Effector memory CD8-positive, alpha-beta T cell (primary cell): Measurements from ENCODE around the gene NEU4.

Source experiments
- ATAC-seq: fragments of 150-1000 bp; cut with Tn5 transposase; replicated peaks from 2 replicates; pipeline ENCODE4 v1.10.0; 2021; ENCODE audit warnings: mild to moderate bottlenecking, moderate library complexity
- DNase-seq, 3 experiments: peaks; one replicate each; pipeline ENCODE4 v3.0.0; 2021
- H3K27ac Mint-ChIP-seq, 2 donors: one replicate each; pipeline ENCODE4 v1.8.0; 2022; ENCODE audit warnings: mild to moderate bottlenecking in 2 of 2, mixed read lengths in 2 of 2, moderate library complexity in 2 of 2
- H3K27me3 Mint-ChIP-seq, 2 donors: one replicate each; pipeline ENCODE4 v1.8.0; 2022; ENCODE audit warnings: mixed read lengths in 2 of 2
- H3K36me3 Mint-ChIP-seq: one replicate; pipeline ENCODE4 v1.8.0; 2022; ENCODE audit warnings: mild to moderate bottlenecking, moderate library complexity, mixed read lengths; ENCODE audit not compliant: insufficient read depth
- H3K4me1 Mint-ChIP-seq, 2 donors: one replicate each; pipeline ENCODE4 v1.8.0; 2022; ENCODE audit warnings: low read depth in 2 of 2, mixed read lengths in 2 of 2
- H3K4me3 Mint-ChIP-seq, 2 donors: one replicate each; pipeline ENCODE4 v1.8.0; 2022; ENCODE audit warnings: mild to moderate bottlenecking in 2 of 2, mixed read lengths in 2 of 2, moderate library complexity in 2 of 2
- H3K9me3 Mint-ChIP-seq, 2 donors: one replicate each; pipeline ENCODE4 v1.8.0; 2022; ENCODE audit warnings: mixed read lengths in 2 of 2

Gene NEU4

GRCh38 chr2:241862775-241863535, 54.0 kb downstream of the NEU4 start:
- H3K27ac Mint-ChIP-seq = peak overlapping the region; percentile 87 to 93
- ATAC-seq = peak; percentile 2
- H3K36me3 Mint-ChIP-seq = peaks cover 33% of the 10 kb centered on the region
- H3K4me3 Mint-ChIP-seq = peak overlapping the region; percentile 73 to 93
- H3K27me3 Mint-ChIP-seq = no peaks in the 10 kb centered on the region
- DNase-seq = no peak
- H3K9me3 Mint-ChIP-seq = no peaks in the 10 kb centered on the region
- peaks cover 57 to 68% of the 10 kb centered on the region in 2 donors for H3K4me1 Mint-ChIP-seq

- Mint-ChIP-seq H3K27ac (peak overlapping the region; percentile 87 to 93), H3K4me1 (peaks cover 59 to 70% of the 10 kb centered on the region in 2 donors), H3K4me3 (peak overlapping the region; percentile 73 to 93), H3K27me3 (no peaks in the 10 kb centered on the region), H3K36me3 (peaks cover 38% of the 10 kb centered on the region), H3K9me3 (no peaks in the 10 kb centered on the region)
- ATAC-seq (peak; percentile 16), DNase-seq (no peak)
Observed at GRCh38 chr2:241863536-241863954, 54.6 kb downstream of the NEU4 start.

- ATAC-seq (no peak), DNase-seq (no peak)
- peak overlapping the region; percentile 87 to 93 for H3K27ac Mint-ChIP-seq
- peaks cover 43% of the 10 kb centered on the region for H3K36me3 Mint-ChIP-seq
- no peaks in the 10 kb centered on the region for H3K27me3 Mint-ChIP-seq
- peaks cover 63 to 78% of the 10 kb centered on the region in 2 donors for H3K4me1 Mint-ChIP-seq
- H3K4me3 Mint-ChIP-seq = peak overlapping the region; percentile 73 to 93
- no peaks in the 10 kb centered on the region for H3K9me3 Mint-ChIP-seq
Observed at GRCh38 chr2:241864168-241864849, 55.3 kb downstream of the NEU4 start.

GRCh38 chr2:241864850-241865213, 55.8 kb downstream of the NEU4 start:
- DNase-seq (no peak), ATAC-seq (no peak)
- H3K4me3 Mint-ChIP-seq = peak overlapping the region; percentile 73 to 93
- peaks cover 45% of the 10 kb centered on the region for H3K36me3 Mint-ChIP-seq
- H3K27ac Mint-ChIP-seq = peak overlapping the region; percentile 87 to 93
- no peaks in the 10 kb centered on the region for H3K9me3 Mint-ChIP-seq
- H3K4me1 Mint-ChIP-seq = peaks cover 62 to 76% of the 10 kb centered on the region in 2 donors
- H3K27me3 Mint-ChIP-seq = no peaks in the 10 kb centered on the region

GRCh38 chr2:241865416-241865956, 56.5 kb downstream of the NEU4 start:
- ATAC-seq = no peak
- peak overlapping the region; percentile 73 to 93 for H3K4me3 Mint-ChIP-seq
- peak overlapping the region; percentile 87 to 93 for H3K27ac Mint-ChIP-seq
- H3K27me3 Mint-ChIP-seq = no peaks in the 10 kb centered on the region
- peaks cover 60 to 73% of the 10 kb centered on the region in 2 donors for H3K4me1 Mint-ChIP-seq
- no peak for DNase-seq
- H3K9me3 Mint-ChIP-seq = no peaks in the 10 kb centered on the region
- peaks cover 45% of the 10 kb centered on the region for H3K36me3 Mint-ChIP-seq

GRCh38 chr2:241865957-241866789, 57.2 kb downstream of the NEU4 start:
- H3K4me3 Mint-ChIP-seq = peak overlapping the region; percentile 87 to 93
- peaks cover 60 to 72% of the 10 kb centered on the region in 2 donors for H3K4me1 Mint-ChIP-seq
- ATAC-seq (no peak), DNase-seq (no peak)
- no peaks in the 10 kb centered on the region for H3K27me3 Mint-ChIP-seq
- H3K9me3 Mint-ChIP-seq = no peaks in the 10 kb centered on the region
- H3K36me3 Mint-ChIP-seq = peaks cover 49% of the 10 kb centered on the region
- H3K27ac Mint-ChIP-seq = peak overlapping the region; percentile 95 to 97
